Loucy (cell line): ENCODE data around the gene PTPRO.

Experiments
- H2AFZ ChIP-seq: fragments of 200-600 bp; sonication (generic); 2 replicates; pipeline ENCODE4 v1.6.0; 2016; ENCODE audit warnings: antibody characterized with exemption, mild to moderate bottlenecking, low read length, moderate library complexity
- H3F3A ChIP-seq: fragments of 200-600 bp; 2 replicates; pipeline ENCODE4 v1.6.0; 2016; ENCODE audit warnings: antibody characterized with exemption, low read depth, mild to moderate bottlenecking
- H3K27me3 ChIP-seq: fragments of 200-600 bp; sonication (generic); 2 replicates; pipeline ENCODE4 v1.6.1; 2014; ENCODE audit warnings: low read length, mild to moderate bottlenecking; ENCODE audit not compliant: insufficient read depth, poor library complexity, severe bottlenecking
- H3K36me3 ChIP-seq: fragments of 200-600 bp; sonication (generic); 2 replicates; pipeline ENCODE4 v1.6.1; 2016; ENCODE audit warnings: low read length; ENCODE audit not compliant: insufficient read depth
- H3K4me1 ChIP-seq: fragments of 200-600 bp; sonication (generic); 2 replicates; pipeline ENCODE4 v1.5.1; 2014; ENCODE audit warnings: low read length, mild to moderate bottlenecking; ENCODE audit not compliant: insufficient read depth, poor library complexity, severe bottlenecking
- H3K4me2 ChIP-seq: fragments of 200-600 bp; sonication (generic); 2 replicates; pipeline ENCODE4 v1.6.0; 2014; ENCODE audit warnings: antibody characterized with exemption, low read length, low read depth, mild to moderate bottlenecking; ENCODE audit not compliant: poor library complexity, severe bottlenecking
- H3K4me3 ChIP-seq: fragments of 200-600 bp; sonication (generic); 2 replicates; pipeline ENCODE4 v1.5.1; 2014; ENCODE audit warnings: low read length, mild to moderate bottlenecking, mixed read lengths; ENCODE audit not compliant: poor library complexity, severe bottlenecking
- H3K79me2 ChIP-seq: fragments of 200-600 bp; sonication (generic); 2 replicates; pipeline ENCODE4 v1.6.1; 2014; ENCODE audit warnings: low read length; ENCODE audit not compliant: insufficient read depth
- H3K9ac ChIP-seq: fragments of 200-600 bp; sonication (generic); 2 replicates; pipeline ENCODE4 v1.6.0; 2014; ENCODE audit warnings: mild to moderate bottlenecking, low read depth, low read length, moderate library complexity; ENCODE audit not compliant: poor library complexity, severe bottlenecking
- H3K9me2 ChIP-seq: fragments of 200-600 bp; sonication (generic); replicated peaks from 2 replicates; pipeline ENCODE4 v1.6.1; 2016; ENCODE audit warnings: low read depth, low read length, mixed read lengths
- H3K9me3 ChIP-seq: fragments of 200-600 bp; sonication (generic); 2 replicates; pipeline ENCODE4 v1.6.1; 2014; ENCODE audit warnings: mild to moderate bottlenecking, antibody characterized with exemption, low read length, low read depth; ENCODE audit not compliant: insufficient read depth
- H4K20me1 ChIP-seq: fragments of 200-600 bp; sonication (generic); 2 replicates; pipeline ENCODE4 v1.6.0; 2014; ENCODE audit warnings: antibody characterized with exemption, low read length, mild to moderate bottlenecking; ENCODE audit not compliant: insufficient read depth, poor library complexity, severe bottlenecking
- EZH2phosphoT487 ChIP-seq: fragments of 200-600 bp; IDR thresholded peaks from 2 replicates; pipeline ENCODE4 v1.6.1; 2018; ENCODE audit warnings: antibody characterized with exemption, mild to moderate bottlenecking, moderate library complexity, borderline replicate concordance
- TF ChIP-seq, protein P1 (sequence below): fragments of 200-600 bp; sonication (generic); conservative IDR thresholded peaks from 2 replicates; pipeline ENCODE4 v1.5.1; 2014; ENCODE audit warnings: mild to moderate bottlenecking, antibody characterized with exemption, low read length

The PTPRO gene

DNA sequence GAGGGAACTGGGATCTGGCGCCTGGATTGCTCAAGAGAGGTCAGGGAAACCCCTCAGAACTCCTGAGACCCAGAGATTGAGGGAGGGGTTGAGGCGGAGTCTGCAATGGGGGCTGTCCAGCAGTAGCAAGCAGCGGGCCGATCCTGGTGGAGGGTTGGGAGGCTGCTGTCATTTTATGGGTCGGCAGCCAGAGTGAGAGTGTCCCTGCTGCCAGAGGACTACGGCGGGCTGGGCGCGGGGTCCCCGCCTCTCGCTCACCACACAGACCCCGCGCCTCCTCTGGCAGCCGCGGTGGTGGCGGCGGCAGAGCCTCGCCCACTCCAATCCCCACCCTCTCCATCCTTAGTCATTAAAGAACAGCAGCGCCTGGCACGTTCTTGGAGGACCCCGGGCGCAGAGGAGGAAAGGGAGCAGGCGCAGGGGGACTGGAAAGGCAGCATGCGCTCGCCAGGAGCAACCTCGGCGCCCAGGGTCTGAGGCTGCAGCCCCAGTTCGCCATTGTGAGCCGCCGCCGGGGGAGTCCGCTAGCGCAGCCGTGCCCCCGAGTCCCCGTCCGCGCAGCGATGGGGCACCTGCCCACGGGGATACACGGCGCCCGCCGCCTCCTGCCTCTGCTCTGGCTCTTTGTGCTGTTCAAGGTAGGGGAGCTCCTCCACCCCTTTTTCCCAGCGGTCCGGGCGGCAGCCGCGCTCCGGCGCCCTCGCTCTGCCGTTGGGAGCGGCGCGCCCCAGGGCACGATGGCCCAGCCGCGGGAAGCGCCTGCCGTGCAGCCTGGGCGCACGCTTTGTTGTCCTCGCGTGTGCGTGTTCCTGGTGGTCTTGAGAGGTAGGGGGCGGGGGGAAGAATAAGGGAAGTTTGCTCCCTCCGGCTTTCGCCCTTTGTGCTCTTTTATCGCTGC lies at the start of gene PTPRO:
PTPRO (plus strand) TSS at position 345 of the 898 bp plus-strand sequence.
- no peaks in the 10 kb centered on the region for H3K9me2 ChIP-seq
- no peak within 1 kb of the TSS for H3K9ac ChIP-seq
- H3K4me1 ChIP-seq, result no peaks in the 10 kb centered on the region
- no peak within 1 kb of the TSS for H3K4me2 ChIP-seq
- no peaks in the 10 kb centered on the region for H3K79me2 ChIP-seq
- H3K36me3 ChIP-seq, result no peaks in the 10 kb centered on the region
- H3K9me3 ChIP-seq, result no peaks in the 10 kb centered on the region
- no peaks in the 10 kb centered on the region for H4K20me1 ChIP-seq
- no peak within 1 kb of the TSS for H3K4me3 ChIP-seq
- H3F3A ChIP-seq, result no peaks in the 10 kb centered on the region
- TF ChIP-seq EZH2phosphoT487, result no peak
- H2AFZ ChIP-seq, result no peak within 1 kb of the TSS
- no peaks in the 10 kb centered on the region for H3K27me3 ChIP-seq

DNA sequence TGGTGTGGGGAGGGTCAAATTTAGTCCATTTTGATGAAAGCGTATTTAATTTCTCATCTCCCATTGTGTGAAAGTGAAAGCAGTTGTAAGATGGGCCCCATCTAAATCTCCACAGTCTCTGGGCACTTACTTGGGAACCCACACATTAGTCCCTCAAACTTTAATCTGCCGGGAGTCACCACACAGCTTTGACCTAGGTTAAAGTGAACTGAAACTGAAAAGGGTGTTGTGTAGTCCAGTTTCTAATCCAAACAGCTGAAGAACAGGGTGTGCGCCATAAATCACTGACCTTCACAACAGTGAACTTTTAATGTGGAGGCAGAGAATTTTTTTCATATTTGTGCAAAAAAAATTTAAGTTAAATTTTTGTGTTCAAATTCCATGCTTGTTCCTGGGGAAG lies 48.4 kb upstream of the PTPRO start:
- H3K9me3 ChIP-seq, result no peaks in the 10 kb centered on the region
- H4K20me1 ChIP-seq, result no peaks in the 10 kb centered on the region
- no peak overlapping the region for H3K4me2 ChIP-seq
- H3K4me3 ChIP-seq, result no peak overlapping the region
- peaks cover 21% of the 10 kb centered on the region for H3K27me3 ChIP-seq
- no peak overlapping the region for H2AFZ ChIP-seq
- no peaks in the 10 kb centered on the region for H3K36me3 ChIP-seq
- TF ChIP-seq, protein P1, sequence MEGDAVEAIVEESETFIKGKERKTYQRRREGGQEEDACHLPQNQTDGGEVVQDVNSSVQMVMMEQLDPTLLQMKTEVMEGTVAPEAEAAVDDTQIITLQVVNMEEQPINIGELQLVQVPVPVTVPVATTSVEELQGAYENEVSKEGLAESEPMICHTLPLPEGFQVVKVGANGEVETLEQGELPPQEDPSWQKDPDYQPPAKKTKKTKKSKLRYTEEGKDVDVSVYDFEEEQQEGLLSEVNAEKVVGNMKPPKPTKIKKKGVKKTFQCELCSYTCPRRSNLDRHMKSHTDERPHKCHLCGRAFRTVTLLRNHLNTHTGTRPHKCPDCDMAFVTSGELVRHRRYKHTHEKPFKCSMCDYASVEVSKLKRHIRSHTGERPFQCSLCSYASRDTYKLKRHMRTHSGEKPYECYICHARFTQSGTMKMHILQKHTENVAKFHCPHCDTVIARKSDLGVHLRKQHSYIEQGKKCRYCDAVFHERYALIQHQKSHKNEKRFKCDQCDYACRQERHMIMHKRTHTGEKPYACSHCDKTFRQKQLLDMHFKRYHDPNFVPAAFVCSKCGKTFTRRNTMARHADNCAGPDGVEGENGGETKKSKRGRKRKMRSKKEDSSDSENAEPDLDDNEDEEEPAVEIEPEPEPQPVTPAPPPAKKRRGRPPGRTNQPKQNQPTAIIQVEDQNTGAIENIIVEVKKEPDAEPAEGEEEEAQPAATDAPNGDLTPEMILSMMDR, result no peak
- TF ChIP-seq EZH2phosphoT487, result no peak
- no peaks in the 10 kb centered on the region for H3K79me2 ChIP-seq
- H3K9me2 ChIP-seq, result no peaks in the 10 kb centered on the region
- no peak overlapping the region for H3K9ac ChIP-seq
- H3F3A ChIP-seq, result no peaks in the 10 kb centered on the region
- H3K4me1 ChIP-seq, result peaks cover 2% of the 10 kb centered on the region

DNA sequence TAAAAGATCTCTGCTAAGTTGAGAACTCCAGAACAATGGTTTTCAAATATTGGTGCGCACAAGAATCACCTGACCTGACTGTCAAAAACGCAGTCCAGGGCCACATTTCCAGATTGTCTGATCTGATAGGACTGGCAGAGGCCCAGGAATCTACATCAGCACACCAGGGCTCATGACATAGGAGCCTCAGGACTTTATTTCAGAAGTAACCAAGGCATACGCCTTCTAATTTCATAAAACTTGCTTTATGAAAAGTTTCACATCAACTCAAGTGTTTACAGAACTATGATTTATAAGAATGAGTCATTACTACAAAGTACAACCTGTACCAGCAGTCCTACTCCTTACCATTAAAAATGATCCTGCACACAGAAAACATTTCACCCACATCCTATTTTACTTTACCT lies 47.7 kb upstream of the PTPRO start:
- H3K4me3 ChIP-seq, result no peak overlapping the region
- no peaks in the 10 kb centered on the region for H4K20me1 ChIP-seq
- H2AFZ ChIP-seq, result no peak overlapping the region
- H3K79me2 ChIP-seq, result no peaks in the 10 kb centered on the region
- no peaks in the 10 kb centered on the region for H3K9me3 ChIP-seq
- H3K27me3 ChIP-seq, result peaks cover 21% of the 10 kb centered on the region
- H3K9ac ChIP-seq, result no peak overlapping the region
- no peak overlapping the region for H3K4me2 ChIP-seq
- TF ChIP-seq, protein P1, result no peak
- no peak for TF ChIP-seq EZH2phosphoT487
- no peaks in the 10 kb centered on the region for H3K36me3 ChIP-seq
- no peaks in the 10 kb centered on the region for H3F3A ChIP-seq
- peaks cover 6% of the 10 kb centered on the region for H3K4me1 ChIP-seq
- H3K9me2 ChIP-seq, result no peaks in the 10 kb centered on the region
